Amygdala (tissue), 56 donors: Measurements from ENCODE around the gene LMBRD1.
"Not testable (repeated sequence)": the region's sequence is repeated elsewhere in the genome, so short reads cannot be mapped to it uniquely, and the experiment has no call there.

Experiments used
- DNase-seq, 56 donors: peaks; one replicate each; lab custom pipeline; 2025; lab: John Stamatoyannopoulos, UW

The LMBRD1 gene

GRCh38 chr6:69758214-69758613 is 38.6 kb downstream of the LMBRD1 start:
- no peak for DNase-seq

GRCh38 chr6:69756907-69757306 is 39.9 kb downstream of the LMBRD1 start:
- no peak for DNase-seq

- no peak for DNase-seq
These were observed 40.4 kb downstream of the LMBRD1 start for GRCh38 chr6:69756366-69756765.

GRCh38 chr6:69735027-69735426 is 61.8 kb downstream of the LMBRD1 start:
- DNase-seq, result no peak

- no peak for DNase-seq
These were observed 64.2 kb downstream of the LMBRD1 start for GRCh38 chr6:69732640-69733039.

- no peak for DNase-seq
These were observed 64.8 kb downstream of the LMBRD1 start for GRCh38 chr6:69732045-69732444.

GRCh38 chr6:69729870-69730449 is 66.8 kb downstream of the LMBRD1 start:
- no peak for DNase-seq

- DNase-seq, result no peak
These were observed 74.1 kb downstream of the LMBRD1 start for GRCh38 chr6:69722683-69723082.

GRCh38 chr6:69719602-69720193 is 77.1 kb downstream of the LMBRD1 start:
- peak in 2 of 56 donors; percentile 0 to 6 for DNase-seq

- no peak for DNase-seq
These were observed 90.1 kb downstream of the LMBRD1 start for GRCh38 chr6:69706724-69707123.

- DNase-seq, result no peak
These were observed 90.9 kb downstream of the LMBRD1 start for GRCh38 chr6:69705954-69706353.

GRCh38 chr6:69704916-69705315 is 91.9 kb downstream of the LMBRD1 start:
- DNase-seq, result no peak

GRCh38 chr6:69699655-69700054 is 97.2 kb downstream of the LMBRD1 start:
- DNase-seq, result no peak

- no peak for DNase-seq
These were observed 100.5 kb downstream of the LMBRD1 start for GRCh38 chr6:69696273-69696672.

- DNase-seq, result no peak
These were observed 103.0 kb downstream of the LMBRD1 start for GRCh38 chr6:69693762-69694161.

- no peak for DNase-seq
These were observed 105.8 kb downstream of the LMBRD1 start for GRCh38 chr6:69690986-69691385.

GRCh38 chr6:69680302-69680701 is 116.5 kb downstream of the LMBRD1 start:
- DNase-seq, result no peak

- no peak for DNase-seq
These were observed 123.5 kb downstream of the LMBRD1 start for GRCh38 chr6:69673298-69673697.

- DNase-seq, result no peak
These were observed 127.9 kb downstream of the LMBRD1 start for GRCh38 chr6:69668916-69669315.

GRCh38 chr6:69666779-69667178 is 130.0 kb downstream of the LMBRD1 start:
- not testable (repeated sequence) for DNase-seq

- DNase-seq, result no peak
These were observed 131.4 kb downstream of the LMBRD1 start for GRCh38 chr6:69665437-69665836.

- DNase-seq, result no peak
These were observed 132.3 kb downstream of the LMBRD1 start for GRCh38 chr6:69664551-69664950.

- DNase-seq, result no peak
These were observed 133.6 kb downstream of the LMBRD1 start for GRCh38 chr6:69663215-69663614.
